ENCODE measurements around the gene RNF40.

RNF40 gene

DNA sequence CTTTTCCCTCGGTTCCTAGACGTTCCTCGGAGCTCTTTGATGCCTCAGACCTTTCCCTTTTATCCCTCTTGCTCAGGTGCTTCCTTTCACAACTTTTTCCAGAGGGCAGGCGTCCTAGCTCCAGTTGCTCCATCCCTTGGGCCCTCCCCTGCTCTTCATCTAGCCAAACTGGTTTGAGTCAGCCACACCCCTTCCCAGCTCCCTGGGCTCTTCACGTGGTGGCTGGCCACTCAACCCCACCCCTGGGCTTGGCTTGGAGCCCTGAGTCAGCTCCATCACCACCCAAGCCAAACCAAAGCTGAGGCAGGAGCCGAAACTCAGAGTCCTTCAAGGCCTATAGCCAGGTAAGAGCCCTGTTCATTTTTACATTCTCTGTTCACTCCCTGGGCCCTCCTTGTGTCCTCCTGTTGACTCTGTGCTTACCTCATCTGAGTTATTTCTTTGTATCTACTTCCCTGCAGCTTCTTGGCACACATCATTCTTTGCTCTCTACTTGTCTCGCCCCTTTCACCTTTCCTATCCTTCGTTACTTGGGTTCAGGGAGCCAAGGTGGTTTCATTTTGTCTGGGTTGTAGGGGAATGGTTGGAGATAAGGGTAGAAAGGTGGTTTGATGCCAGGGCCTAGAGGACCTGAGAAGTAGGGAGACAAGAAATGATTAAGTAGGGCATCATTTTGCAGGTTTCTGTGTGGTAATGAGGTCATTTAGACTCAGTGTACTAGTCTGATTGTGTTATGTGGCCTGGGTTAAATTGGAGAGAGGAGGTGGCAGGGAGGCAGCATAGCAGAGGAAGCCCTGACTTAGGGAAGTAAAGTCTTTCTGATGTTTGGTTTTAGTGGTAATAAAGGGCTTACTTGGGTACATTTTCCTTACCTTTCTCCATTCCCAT, 21.5 kb upstream of the RNF40 start:
- DNase-seq (ENCODE audit: low read depth, low spot score): no peak

DNA sequence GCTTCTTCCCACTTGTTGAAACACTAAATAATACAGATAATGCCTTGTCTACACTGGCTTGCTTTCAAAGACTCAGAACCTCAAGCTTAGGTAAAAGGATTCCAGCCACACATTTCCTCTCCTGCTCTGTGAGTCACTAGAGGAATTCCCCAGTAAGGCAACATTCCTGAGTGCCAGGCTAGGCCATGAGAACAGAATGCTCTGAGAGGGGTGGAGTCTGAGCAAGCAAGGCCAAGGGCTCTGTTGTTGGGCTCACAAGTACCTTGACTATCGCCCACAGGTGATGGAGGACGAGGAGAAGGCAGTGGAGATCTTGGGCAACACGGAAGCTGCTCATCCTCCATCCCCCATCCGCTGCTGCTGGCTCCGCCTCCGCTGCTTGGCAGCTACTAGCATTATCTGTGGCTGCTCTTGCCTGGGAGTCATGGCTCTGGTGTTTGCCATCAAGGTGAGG, 20.6 kb upstream of the RNF40 start:
- no peak for DNase-seq (ENCODE audit: low read depth, low spot score)

DNA sequence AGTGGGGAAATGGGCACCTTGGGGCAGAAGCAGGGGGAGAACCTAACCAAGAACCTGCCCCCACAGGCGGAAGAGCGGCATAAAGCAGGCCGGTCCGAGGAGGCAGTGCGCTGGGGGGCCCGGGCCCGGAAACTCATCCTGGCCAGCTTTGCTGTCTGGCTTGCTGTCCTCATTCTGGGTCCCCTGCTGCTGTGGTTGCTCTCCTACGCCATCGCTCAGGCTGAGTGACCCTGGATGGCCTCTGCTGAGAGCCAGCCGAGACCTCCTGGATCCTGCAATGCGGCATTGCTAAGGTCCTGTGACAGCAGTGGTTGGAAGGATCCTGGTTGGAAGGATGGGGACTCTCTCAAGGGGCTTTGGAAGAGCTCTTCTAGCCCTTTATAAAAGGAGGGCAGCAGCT, 18.4 kb upstream of the RNF40 start:
- DNase-seq (ENCODE audit: low read depth, low spot score): no peak

DNA sequence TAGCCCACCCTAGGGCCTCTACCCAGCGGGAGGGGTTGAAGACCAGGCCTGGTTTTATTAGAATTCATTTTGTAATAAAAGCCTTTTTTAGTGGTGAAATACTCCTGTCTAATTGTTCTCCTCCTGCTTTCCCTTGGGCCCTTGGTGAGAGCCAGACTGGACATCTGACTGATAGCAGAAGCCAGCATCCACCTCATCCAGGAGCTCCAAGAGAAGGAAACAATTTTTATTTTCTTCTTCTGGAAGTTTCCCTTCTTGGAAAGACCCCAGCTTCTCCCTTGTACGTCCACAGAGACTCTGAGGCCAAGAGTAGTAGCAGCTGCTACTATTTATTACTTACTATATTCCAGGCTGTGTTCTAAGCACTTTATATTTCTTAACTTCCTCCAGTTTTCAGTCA, 17.9 kb upstream of the RNF40 start:
- DNase-seq (ENCODE audit: low read depth, low spot score): no peak

DNA sequence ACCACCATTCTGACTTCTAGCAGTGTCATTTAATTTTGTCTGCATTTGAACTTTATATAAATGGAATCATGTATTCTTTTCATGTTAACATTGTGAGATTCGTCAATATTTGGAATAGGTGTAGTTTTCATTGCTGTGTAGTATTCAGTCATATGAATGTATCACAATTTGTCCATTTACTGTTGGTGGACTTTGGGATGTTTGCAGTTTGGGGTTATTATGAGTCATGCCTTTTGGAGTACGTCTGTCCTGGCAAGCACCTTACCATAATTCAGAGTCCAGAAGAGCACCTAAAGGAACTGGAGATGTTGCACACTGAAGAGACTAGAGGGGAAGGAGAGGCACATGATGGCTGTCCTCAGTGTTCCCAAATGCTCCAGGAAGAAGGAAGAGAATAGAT, 17.0 kb upstream of the RNF40 start:
- DNase-seq (ENCODE audit: low read depth, low spot score): no peak

DNA sequence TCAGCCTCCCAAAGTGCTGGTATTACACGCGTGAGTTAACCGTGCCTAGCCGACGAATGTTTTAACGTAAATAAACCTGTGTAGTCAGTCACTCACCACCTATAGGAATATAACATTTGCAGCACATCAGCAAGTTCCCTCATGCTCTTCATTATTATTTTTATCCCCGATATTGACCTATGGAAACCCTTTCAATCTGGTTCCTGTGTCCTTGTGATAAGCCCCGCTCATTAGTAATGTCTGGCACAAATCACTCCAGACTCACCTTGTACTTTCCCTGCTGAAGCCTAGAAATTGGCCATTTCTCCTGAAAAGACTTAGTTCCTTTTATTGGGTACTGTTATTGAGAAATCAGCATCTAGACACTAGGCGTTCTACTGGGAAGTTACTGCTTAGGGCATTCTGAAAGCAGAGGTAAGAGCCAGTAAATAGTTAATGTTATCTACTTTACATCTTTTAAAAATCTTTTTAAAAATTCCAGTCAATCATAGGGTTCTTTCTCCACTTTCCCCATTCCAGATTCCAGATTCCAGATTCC, 15.4 kb upstream of the RNF40 start:
- DNase-seq (ENCODE audit: low read depth, low spot score): no peak

DNA sequence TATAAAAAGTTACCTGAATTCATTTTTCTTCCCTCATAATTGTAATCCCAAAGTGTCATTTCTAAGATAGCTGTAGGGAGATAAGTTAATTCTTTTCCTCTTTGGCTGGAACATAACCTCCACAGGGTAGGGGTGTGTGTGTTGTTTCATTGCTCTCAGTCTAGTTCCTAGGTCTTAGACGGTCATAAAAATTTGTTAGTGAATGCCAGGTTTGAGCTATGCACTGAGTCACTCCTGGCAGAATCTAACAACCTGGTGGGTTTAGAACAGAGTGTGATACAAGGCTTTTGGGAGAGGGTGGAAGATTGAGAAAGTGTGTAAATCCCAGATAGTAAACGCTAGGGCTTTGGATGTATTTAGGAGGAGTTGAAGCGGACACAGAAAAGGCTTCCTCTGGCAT, 14.8 kb upstream of the RNF40 start:
- DNase-seq (ENCODE audit: low read depth, low spot score): no peak

DNA sequence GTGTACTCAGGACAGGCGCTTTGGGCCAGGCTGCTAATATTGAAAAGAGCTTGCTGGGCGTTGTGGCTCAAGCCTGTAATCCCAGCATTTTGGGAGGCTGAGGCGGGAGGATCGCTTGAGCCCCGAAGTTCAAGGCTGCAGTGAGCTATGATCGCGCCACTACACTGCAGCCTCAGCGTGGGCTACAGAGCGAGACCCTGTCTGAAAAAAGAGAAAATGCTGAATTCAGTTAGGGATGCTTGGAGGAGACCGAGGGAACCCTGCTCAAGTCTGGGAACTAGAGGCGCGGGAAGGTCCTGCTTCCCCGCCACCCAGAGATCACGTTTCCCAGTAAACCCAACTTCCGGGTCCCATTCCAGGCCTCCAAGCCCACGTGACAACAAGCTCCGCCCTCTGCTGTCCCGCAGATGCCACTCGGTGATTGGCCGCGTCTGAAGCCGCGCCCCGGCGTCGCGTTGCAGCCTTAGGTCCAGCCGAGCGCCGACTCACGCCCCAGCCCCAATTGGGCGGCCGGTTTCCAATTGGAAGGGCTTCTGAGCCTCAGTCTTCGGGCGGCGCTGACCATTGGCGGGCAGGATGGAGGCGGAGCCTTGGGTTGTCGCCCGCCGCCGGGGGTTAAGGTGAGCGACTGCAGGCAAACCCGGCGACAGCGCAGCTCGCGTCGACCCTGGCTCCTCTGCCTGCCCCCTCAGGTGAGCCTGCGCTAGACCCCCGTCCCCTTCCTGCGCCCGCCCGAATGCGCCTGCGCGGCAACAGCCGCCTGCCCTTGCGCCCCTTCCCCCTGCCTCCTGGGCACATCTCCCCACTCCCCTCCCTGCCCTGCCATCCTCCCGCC, 14.1 kb upstream of the RNF40 start, which contains the start of gene PHKG2:
Gene PHKG2 (plus strand): TSS at position 627 of the 835 bp plus-strand sequence. CDS start 396 bp downstream, outside the sequence.
- peak; percentile 96 for DNase-seq (ENCODE audit: low read depth, low spot score)

DNA sequence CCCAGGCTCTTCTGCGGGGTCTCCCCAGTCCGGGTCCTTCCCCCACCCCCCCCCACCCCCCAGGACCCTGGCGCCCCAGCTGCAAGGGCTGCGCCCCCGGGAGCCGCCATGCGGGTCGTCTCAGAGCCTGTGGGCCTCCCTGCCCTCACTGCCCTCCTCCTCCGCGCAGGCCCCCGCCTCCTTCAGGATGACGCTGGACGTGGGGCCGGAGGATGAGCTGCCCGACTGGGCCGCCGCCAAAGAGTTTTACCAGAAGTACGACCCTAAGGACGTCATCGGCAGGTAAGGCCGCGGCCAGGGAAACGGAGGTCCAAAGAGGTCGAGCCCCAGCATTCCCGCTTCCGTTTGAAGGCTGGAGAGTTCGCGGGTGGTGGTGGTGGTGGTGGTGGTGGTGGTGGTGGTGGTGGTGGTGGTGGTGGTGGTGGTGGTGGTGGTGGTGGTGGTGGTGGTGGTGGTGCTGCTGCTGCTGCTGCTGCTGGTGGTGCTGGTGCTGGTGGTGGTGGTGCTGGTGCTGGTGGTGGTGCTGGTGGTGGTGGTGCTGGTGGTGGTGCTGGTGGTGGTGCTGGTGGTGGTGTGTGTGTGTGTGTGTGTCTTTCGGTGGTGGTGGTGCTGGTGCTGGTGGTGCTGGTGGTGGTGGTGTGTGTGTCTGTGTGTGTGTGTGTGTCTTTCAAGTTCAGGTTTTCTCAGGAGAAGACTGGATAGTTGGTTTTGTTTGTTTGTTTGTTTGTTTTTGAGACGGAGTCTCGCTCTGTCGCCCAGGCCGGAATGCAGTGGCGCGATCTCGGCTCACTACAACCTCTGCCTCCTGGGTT, 13.3 kb upstream of the RNF40 start:
- DNase-seq (ENCODE audit: low read depth, low spot score): no peak

DNA sequence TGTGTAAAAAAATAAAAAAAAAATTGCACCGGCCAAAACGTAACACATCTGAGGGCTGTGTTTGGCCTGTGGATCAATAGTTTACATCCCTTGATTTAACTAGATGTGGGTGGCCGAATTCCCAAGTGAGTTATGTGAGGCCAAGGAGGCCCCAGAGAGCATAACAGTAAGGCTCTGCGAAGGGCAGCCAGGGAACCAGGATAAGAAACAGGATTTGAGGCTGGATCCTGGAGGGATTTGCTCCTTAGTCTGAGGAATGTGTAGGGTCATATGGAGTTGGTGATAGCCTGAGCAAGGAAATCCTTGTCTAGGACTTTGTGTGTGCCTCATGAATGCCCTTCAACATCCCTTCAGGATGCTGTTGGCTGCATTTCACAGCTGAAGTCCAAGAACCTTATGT, 11.9 kb upstream of the RNF40 start:
- no peak for DNase-seq (ENCODE audit: low read depth, low spot score)

DNA sequence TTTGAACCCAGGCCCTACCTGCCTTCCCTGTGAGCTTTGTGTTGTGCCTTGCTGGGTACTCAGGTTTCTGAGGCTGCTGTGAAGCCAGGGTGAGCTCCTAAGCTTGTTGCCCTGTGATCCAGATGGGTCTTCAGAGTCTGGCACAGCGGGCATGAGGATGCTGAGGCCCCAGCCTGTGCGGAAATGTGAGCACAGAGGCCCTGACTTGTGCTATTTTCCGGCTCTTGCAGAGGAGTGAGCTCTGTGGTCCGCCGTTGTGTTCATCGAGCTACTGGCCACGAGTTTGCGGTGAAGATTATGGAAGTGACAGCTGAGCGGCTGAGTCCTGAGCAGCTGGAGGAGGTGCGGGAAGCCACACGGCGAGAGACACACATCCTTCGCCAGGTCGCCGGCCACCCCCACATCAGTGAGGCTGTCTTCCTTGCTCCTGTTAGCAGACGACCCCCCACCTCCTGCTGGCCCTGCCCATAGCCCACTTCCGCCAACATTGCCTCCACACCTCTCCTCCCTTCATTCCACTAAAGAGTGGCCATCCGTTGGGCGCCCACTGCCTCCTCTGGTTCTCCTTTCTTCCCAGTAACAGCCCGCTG, 11.2 kb upstream of the RNF40 start:
- DNase-seq (ENCODE audit: low read depth, low spot score): no peak

DNA sequence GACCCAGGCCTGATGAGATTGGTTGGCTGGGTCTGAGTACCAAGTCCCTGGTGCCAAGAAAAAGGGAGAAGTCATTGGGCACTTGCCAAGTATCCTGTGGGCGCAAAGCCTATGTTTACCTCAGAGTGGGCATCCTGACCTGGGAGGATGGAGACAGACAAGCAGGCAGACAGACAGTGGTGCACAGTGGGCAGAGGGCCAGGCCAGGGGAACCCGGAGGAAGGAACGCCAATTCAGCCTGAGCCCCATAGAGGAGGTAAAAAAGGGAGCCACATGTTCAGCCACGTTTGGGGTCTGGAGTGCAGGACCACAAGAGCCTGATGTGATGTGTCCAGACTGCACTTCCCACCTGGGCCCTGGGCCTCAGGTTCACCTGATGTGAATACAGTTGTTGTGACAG, 8.5 kb upstream of the RNF40 start:
- DNase-seq (ENCODE audit: low read depth, low spot score): no peak

DNA sequence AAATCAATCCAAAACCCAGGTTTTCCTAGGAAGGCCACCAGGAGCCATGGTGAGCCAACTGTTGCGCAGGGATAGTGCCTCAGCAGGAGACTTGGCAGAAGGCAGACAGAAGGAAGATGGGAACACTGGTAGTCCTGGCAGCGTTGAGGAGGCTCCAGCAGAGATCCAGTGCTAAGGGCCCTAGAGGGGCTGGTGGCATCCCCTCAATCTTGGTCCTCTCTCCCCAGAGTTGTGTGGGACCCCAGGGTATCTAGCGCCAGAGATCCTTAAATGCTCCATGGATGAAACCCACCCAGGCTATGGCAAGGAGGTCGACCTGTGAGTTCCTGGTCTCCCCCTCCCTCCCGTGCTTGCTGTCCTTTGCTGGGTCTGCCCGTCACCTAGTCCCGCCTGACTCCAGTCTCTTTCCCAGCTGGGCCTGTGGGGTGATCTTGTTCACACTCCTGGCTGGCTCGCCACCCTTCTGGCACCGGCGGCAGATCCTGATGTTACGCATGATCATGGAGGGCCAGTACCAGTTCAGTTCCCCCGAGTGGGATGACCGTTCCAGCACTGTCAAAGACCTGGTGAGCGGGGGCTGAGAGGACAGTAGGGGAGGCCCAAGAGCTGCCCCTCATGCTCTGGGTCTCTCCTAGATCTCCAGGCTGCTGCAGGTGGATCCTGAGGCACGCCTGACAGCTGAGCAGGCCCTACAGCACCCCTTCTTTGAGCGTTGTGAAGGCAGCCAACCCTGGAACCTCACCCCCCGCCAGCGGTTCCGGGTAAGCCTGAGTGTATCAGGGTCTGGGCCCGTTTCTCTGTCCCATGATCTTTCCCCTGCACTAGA, 6.0 kb upstream of the RNF40 start:
- no peak for DNase-seq (ENCODE audit: low read depth, low spot score)

DNA sequence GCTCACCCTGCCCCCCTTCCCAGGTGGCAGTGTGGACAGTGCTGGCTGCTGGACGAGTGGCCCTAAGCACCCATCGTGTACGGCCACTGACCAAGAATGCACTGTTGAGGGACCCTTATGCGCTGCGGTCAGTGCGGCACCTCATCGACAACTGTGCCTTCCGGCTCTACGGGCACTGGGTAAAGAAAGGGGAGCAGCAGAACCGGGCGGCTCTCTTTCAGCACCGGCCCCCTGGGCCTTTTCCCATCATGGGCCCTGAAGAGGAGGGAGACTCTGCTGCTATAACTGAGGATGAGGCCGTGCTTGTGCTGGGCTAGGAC, 5.4 kb upstream of the RNF40 start:
- no peak for DNase-seq (ENCODE audit: low read depth, low spot score)

DNA sequence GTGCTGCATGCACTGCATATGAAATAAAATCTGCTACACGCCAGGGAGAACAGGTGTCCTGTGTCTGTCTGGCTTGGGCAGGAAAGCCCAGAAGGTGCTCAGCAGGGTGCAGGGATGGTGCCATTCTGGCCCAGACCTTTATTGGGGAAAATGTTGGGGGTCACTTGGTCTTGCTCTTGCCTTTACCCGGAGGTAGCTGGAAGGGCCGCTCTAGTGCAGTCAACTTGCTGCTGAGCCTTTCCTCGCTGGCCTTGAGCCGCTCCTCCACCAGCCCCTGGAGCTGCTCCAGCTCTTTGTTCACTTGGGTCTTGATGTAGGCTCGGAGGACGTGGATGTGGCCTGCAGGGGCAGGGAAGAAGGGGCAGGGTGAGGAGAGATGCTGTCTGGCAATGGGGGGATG, 4.8 kb upstream of the RNF40 start:
- DNase-seq (ENCODE audit: low read depth, low spot score): no peak

DNA sequence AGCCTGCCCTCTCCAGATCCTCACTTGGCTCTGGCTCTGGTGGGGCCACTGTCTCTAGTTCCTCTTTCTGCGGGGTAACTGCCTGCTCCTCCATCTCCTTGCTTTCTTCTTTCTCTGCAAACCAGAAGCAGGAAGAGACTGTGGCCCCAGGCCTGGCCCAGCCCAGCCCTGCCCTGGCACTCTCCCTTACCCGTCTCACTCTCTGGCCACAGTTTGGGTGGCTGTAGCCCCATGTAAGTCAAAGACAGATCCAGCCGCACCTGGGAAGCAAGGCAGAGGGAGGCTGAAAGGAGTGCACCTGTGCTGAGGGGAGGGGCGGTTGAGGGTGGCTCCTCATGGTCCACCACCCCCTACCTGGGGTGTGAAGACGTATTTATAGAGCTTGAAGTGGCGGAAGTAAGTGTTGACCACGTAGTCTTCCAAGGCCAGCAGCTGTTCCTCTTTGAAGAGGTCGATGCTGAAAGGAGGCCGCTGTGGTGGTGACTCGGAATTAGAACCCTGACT, 3.1 kb upstream of the RNF40 start:
- DNase-seq (ENCODE audit: low read depth, low spot score): no peak

DNA sequence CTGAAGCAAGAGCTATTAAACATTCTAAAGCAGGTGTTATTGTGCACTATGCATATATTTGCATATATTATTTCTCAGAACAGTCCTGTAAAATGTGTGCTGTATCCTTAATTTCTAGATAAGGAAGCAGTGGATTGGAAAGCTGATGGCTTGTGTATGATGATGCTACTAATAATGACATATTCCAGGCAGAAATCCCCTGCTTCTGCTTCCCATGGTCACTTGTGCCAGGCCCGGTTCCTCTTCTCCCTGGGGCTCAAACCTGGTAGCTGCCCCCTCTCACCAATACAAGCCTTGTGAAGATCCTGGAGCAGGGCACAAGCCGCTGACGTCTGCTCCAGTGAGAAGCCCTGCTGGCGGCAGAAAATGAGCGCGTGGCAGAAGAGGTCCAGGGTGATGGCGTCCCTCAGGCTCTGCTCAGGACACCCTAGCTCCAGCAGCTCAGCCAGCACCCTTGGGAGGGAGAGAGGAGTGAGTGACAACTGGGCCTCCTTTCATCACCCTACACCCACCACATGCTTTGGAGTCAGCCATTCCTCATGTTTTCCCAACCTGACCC, 2.0 kb upstream of the RNF40 start:
- DNase-seq (ENCODE audit: low read depth, low spot score): no peak

DNA sequence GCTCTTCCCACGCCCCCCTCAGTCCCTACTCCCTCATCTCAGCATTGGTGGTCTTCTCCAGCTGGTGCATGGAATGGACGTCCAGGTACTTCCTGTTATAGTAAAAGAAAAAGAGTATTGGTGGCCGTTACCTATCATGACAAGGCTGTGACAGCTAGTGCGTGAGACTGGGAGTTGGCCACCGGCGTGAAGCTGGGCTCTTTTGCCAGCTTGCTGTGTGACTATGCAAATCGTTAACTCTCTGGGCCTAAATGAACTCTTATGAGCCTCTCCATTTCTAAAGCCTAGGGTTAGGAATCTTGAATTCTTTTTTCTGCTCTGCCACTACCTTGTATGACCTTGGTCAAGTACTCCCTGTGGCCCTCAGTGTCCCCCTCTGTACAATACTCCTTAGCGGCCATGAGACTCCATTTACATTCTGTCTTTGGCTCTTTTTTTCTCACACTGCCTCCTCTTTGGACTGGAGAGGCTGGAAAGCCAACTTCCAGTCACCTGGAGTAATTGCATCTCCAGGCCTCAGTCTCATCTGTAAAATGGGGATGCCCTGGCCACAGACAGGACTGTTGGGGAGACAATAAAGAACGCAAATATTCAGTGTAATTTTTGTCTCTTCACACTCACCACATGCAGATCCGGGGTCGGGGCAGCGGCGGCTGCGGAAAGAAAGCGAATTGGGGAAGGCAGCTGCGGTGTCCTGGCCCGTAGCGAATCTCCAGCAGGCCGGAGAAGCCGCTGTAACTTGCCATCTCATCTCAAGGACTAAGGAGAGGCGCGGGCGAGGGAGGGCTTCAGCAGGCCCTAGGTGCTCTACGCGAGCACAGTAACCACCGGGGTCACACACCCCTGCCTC, 1.3 kb upstream of the RNF40 start:
- no peak for DNase-seq (ENCODE audit: low read depth, low spot score)

DNA sequence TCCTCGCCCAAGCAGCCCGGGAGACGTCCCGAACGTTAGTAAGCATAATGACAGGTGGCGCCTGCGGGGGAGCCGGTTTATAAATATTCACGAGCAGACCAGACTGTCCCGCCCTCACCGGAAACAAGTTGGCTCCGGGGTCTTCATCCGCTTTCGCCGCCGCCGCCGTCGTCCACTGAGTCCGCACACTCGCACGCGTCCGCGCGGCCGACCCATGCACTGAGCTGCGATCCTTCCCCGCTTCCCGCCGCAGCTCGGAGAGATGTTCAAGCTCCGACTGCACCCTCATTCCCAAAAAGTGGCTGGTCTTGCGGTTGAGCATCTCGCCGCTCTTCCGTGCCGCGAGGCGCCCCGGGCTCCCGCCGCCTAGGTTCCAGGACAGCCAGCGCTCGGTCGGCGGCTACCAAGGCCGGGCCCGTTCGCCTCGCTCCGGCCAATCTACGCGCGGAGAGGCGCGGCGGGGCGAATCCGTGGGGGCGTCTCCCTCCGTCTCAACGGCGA, 645 bp upstream of the RNF40 start:
- no peak for DNase-seq (ENCODE audit: low read depth, low spot score)
